GM12864 (cell line): ENCODE data around the gene ACTG2.
"Not testable (repeated sequence)": the region's sequence is repeated elsewhere in the genome, so short reads cannot be mapped to it uniquely, and the experiment has no call there.

Source experiments
- DNase-seq: peaks from one replicate; pipeline ENCODE4 v3.0.0-alpha.2; 2011; ENCODE audit warnings: low read depth
- H3K4me3 ChIP-seq: 2 replicates; pipeline ENCODE4 v1.5.1; 2011; ENCODE audit warnings: mild to moderate bottlenecking, low read depth, low read length, control low read depth
- TF ChIP-seq, protein P1 (sequence below): IDR thresholded peaks from 2 replicates; pipeline ENCODE4 v1.5.1; 2011; ENCODE audit warnings: low read depth, mild to moderate bottlenecking, moderate library complexity, low read length, control low read depth, inconsistent platforms; ENCODE audit errors: missing control alignments

ACTG2 gene

DNA sequence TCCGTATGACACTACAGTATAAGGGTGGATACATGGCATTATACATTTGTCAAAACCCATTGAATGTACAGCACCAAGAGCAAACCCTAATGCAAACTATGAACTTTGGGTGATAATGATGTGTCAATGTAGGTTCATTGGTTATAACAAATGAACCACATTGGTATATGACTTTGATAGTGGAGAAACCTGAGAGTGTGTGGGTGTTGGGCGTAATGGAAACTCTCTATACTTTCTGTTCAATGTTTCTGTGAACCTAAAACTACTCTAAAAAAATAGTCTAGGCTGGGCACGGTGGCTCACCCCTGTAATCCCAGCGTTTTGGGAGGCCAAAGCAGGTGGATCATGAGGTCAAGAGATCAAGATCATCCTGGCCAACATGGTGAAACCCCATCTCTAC, 6.5 kb upstream of the ACTG2 start:
- H3K4me3 ChIP-seq = no peak overlapping the region
- TF ChIP-seq, protein P1, sequence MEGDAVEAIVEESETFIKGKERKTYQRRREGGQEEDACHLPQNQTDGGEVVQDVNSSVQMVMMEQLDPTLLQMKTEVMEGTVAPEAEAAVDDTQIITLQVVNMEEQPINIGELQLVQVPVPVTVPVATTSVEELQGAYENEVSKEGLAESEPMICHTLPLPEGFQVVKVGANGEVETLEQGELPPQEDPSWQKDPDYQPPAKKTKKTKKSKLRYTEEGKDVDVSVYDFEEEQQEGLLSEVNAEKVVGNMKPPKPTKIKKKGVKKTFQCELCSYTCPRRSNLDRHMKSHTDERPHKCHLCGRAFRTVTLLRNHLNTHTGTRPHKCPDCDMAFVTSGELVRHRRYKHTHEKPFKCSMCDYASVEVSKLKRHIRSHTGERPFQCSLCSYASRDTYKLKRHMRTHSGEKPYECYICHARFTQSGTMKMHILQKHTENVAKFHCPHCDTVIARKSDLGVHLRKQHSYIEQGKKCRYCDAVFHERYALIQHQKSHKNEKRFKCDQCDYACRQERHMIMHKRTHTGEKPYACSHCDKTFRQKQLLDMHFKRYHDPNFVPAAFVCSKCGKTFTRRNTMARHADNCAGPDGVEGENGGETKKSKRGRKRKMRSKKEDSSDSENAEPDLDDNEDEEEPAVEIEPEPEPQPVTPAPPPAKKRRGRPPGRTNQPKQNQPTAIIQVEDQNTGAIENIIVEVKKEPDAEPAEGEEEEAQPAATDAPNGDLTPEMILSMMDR = no peak
- no peak for DNase-seq

DNA sequence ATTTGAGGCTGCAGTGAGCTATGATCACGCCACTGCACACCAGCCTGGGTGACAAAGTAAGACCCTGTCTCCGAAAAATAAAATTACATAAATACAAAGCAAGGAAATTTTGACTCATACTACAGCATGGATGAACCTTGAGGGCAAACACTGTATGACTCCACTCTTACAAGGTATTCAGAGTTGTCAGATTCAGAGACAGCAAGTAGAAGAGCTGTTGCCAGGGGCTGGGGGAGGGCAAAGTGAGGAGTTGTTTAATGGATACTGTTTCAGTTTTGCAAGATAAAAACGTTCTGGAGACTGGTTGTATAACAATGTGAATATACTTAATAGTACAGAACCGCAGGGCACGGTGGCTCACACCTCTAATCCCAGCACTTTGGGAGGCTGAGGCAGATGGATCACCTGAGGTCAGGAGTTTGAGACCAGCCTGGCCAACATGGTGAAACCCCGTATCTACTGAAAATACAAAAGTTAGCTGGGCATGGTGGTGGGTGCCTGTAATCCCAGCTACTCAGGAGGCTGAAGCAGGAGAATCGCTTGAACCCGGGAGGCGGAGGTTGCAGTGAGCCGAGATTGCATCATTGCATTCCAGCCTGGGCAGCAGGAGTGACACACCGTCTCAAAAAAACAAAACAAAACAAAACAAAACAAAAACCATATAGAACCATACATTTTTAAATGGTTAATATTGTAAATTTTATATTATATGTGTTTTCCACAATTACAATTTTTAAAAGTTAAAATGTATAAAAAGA, 5.0 kb upstream of the ACTG2 start:
- not testable (repeated sequence) for DNase-seq, H3K4me3 ChIP-seq

DNA sequence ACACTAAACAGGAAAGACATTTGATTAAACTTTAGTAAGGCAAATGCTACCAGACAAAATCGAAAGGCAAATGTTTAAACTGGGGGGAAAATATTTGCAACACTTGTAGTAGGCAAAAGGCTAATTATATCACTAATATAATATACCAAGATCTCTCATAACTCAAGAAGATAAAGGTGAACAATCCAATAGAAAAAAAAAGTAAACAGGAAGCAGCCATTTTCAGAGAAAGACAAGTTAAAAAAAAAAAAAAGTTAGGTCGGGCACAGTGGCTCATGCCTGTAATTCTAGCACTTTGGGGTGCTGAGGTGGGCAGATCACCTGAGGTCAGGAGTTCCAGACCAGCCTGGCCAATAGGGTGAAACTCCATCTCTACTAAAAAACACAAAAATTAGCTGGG, 4.4 kb upstream of the ACTG2 start:
- TF ChIP-seq, protein P1 = no peak
- H3K4me3 ChIP-seq = no peak overlapping the region
- no peak for DNase-seq

DNA sequence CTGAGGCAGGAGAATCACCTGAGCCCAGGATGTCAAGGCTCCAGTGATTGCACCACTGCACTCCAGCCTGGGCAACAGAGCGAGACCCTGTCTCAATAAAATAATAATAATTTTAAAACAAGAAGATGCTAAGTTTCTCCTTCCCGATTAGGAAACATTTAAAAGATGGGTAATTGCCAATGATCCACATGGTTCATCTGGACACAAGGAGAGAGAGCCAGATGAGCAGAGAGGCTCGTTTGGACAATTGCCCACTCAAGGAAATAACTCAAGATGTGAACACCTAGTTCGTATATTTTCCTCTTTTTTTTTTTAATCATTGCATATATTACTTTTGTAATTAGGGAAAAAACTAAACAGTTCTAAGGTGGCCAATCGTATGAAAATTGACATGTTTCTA, 3.6 kb upstream of the ACTG2 start:
- DNase-seq = no peak
- TF ChIP-seq, protein P1 = no peak
- no peak overlapping the region for H3K4me3 ChIP-seq

DNA sequence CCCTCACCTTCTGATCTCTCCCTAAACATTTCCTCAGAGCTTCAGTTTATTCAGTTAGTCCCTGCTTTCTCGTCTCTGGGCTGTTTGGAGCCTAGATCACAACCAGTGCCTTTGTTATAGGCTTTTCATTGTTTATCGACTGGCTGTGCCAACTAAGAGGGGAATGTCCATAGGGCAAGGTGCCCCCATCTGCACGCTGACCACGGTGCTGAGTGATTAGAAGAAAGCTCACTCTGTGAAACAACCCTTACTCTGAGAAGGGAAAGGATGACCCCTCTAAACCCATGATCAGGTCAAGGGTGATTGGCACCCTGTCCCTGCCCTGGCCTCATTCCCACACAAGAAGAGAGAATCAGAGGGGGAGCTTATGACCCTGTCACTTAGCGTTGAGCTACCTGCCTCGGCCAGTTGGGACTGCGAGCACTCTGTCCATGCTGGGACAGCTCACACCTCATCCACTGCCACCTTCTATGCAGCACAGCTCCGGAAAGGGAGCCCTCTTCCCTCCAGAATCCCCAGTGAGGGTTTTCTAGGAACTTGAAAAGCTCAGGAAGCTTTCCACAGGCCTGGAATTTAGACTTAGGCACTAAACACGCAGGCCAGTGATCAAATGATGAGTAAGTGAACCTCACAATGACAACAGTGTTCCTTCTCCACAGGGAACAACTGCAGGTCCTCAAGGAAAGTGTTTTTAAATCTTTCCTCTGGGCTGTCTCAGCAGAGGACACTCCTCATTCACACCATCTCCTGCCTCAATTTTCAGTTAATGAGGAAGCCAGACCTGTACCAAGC, 2.3 kb upstream of the ACTG2 start:
- H3K4me3 ChIP-seq = no peak overlapping the region
- TF ChIP-seq, protein P1 = no peak
- DNase-seq = no peak

DNA sequence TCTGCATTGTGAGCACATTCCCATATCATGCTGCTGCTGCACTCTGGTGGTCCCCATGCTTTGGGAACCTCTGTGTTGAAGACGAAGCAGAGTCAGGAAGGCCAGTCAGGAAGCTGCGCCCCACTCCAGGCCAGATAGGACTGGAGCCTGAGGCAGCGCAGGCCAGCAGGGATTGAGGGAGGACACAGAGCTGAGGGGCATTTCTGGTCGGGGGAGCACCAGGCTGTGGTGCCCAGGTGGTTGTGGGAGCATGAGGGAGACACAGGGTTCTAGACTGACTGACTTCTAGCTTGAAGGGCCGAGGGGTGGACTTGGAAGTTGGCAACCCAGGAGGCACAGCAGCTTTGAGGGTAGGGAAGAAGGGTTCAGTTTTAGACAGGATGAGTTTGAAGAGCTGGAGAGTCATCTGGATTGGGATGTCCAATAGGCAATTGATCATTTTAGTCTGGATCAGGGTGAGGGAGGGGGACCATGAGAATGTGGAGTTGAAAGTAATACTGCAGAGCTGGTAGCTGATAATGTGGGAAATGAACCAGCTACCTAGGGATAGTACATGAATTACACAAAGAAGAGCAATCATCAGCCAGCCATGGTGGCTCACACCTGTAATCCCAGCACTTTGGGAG, 1.4 kb upstream of the ACTG2 start:
- DNase-seq = no peak
- TF ChIP-seq, protein P1 = no peak
- H3K4me3 ChIP-seq = no peak overlapping the region

DNA sequence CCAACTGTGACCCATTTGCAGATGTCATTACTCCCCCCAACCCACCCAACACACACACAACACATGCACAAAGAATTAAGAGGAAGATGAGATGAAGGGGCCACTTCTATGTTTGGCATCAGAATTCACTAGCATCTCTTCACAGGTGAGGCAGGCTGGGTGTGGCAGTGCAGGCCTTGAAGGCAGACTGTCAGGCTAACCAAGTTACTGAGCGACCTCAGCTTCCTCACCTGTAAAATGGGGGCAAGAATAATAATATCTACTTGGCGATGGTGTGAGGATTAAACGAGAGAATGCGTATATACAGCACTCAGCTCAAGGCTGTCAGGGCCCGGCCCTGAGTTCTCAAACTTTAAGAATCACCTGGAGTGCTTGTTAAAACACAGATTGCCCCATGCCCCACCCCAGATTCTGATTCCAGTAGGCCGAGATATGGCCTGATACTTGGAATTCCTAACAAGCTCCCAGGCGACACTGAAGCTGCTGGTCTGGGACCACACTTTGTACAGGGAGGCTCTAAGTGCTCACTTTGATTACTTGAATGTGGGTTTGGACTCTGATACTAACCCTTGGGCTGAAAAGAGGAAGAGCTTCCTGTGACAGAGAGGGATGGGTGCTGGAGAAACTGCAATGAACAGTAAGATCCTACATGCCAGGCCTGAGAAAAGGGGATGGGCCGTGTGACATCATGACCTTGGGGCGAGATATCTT, 1.1 kb downstream of the ACTG2 start:
- TF ChIP-seq, protein P1 = no peak
- no peak overlapping the region for H3K4me3 ChIP-seq
- no peak for DNase-seq
